ENCODE results near the gene BICD2.

- TF ChIP-seq CTCF (IDR thresholded peaks at IDR 0.05; ENCODE audit: borderline replicate concordance, extremely low read depth, low read length, poor library complexity, severe bottlenecking) (no peak), EZH2 (IDR thresholded peaks at IDR 0.05; ENCODE audit: borderline replicate concordance, low read depth, low read length, severe bottlenecking) (no peak)
Observed at GRCh38 chr9:92666236-92666635, 98.4 kb downstream of the BICD2 start.
